ENCODE measurements around the gene F11R.
"Not testable (repeated sequence)": the region's sequence is repeated elsewhere in the genome, so short reads cannot be mapped to it uniquely, and the experiment has no call there.

Gene F11R

DNA sequence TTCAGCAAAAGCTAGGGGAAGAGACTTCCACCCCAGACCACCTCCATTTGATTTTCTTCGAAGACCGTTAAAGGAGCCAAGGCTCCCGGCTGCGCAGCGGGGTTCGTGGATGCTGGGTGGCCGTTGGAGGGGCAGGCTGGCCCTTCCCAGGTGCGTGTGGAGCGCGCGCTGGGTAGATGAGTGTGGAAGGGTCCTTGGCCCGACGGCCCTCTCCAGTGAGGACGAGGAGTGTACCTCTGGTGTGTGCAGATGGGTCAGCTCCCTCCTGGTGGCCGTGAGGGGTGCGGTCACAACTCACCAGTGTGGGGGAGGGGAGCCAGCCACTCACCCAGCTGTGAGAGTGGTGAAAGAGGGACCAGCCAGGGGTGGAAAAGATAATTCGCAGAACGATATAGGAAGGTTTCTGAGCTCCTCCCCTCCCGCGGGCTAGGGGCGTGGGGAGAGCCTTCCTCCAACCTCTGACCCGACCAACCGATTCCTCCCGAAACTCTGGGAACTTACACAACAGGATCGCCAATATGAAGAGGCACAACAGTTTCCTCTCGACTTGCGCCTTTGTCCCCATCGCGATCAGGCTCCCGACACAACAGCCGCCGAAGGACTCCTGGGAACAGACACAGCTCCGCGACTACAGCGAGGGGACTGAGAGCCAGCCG lies at the start of gene F11R:
Gene F11R (minus strand): TSS at position 644 of the 656 bp plus-strand sequence. CDS start 79 bp downstream, at position 565.
- no peak for DNase-seq

DNA sequence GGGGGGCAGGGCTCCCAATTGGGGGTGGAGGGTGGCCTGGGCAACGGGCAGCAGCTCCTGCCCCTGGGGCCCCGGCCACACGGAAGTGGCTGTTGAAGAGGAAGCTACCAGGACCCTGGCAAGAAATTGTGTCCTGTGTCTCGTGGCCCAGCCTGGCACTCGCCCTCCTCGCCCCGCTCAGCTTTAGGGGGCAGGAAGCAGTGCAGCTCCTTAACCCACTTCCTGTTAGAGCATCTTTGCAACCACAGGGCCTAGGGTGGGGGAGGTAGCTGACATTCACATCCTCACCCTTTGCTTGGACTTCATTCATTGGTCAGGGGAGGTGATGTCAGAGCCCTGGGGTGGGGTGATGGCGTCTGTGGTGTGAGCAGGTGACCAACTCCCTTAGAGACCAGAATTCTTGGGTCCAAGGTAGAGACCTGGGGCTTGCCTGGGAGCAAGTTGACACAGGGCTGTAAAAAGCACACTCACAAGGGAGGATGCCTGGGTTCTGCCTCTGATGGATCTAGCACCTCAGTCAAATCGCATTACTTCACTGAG lies 48.8 kb upstream of the F11R start, which contains the start of gene ARHGAP30:
Gene ARHGAP30 (minus strand): TSS at position 161 of the 540 bp plus-strand sequence. CDS start 267 bp downstream, outside the sequence.
- no peak for DNase-seq

- DNase-seq, result no peak
Measured at GRCh38 chr1:161069241-161069640, 48.3 kb upstream of the F11R start.

DNA sequence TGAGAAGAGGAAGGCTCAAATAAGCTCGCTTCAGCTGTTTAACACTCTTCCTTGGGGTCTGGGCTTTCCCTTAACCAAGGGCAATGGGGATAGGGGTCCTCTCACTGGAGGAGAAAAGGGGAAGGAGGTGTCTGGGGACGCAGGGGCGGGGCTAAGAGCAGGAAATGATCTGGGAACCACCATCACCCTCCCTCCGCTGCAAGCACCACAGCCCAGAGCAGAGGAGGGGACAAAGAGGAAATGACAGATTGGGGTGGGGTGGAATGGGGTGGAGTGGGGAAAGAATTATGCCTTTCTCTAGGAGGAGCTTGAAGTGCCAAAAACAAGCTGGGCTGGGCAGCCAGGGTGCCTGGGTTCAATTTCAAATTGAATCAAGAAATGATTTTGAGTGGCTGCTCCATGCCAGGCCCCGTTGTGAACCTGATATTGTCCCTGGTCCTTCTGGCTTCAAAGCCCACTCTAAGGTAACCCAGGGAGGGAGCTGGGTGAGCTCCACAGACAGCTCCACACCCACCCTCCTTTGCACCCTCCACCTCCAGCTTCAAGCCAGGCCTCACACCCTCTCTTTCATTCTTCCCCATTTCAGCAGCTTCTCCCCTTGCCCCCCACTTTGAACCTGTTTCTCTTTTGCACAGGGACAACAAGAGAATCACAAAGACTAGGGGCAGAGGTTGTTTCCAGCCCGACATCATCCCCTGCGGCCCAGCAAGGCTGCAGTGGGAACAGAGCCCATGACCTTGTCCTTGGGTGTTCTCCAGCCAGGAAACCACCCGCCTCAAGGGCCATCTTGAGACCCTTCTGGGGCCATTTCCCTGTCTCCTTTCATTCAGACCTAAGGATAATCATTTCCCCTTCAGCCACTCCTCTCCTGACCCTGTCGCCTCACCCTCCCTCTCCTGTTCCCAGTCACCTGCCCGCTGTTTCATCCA lies 47.6 kb upstream of the F11R start:
- DNase-seq, result no peak

GRCh38 chr1:161066694-161067093 lies 45.7 kb upstream of the F11R start:
- no peak for DNase-seq

DNA sequence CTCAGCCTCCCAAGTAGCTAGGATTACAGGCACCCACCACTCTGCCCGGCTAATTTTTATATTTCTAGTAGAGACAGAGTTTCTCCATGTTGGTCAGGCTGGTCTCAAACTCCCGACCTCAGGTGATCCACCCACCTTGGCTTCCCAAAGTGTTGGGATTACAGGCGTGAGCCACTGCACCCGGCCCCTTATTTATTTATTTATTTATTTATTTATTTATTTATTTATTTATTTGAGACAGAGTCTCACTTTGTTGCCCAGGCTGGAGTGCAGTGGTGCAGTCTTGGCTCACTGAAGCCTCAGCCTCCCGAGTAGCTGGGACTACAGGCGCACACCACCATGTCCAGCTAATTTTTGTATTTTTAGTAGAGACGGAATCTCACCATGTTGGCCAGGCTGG lies 44.7 kb upstream of the F11R start:
- DNase-seq, result not testable (repeated sequence)

GRCh38 chr1:161063936-161064335 lies 43.0 kb upstream of the F11R start:
- DNase-seq, result not testable (repeated sequence)

- no peak for DNase-seq
Measured at GRCh38 chr1:161061419-161061818, 40.5 kb upstream of the F11R start.

DNA sequence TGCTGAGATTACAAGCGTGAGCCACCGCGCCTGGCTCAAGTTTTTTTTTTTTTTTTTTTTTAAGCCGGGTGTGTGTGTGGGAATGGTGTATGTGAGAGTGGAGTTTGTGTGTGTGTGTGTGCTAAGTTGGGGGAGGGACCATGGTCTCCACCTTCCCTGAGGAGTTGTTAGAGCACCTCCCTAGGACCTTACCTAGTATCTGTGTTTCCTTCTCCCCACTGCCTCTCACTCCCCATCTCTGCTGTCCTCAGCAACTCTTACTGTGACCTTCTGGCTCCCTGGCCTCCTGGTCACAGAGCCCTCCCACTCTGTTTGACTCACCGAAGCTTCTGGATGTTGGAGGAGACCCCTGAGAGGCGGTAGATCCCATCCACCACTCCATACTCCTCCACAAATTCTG lies 38.3 kb upstream of the F11R start:
- no peak for DNase-seq

- no peak for DNase-seq
Measured at GRCh38 chr1:161054805-161055204, 33.9 kb upstream of the F11R start.

DNA sequence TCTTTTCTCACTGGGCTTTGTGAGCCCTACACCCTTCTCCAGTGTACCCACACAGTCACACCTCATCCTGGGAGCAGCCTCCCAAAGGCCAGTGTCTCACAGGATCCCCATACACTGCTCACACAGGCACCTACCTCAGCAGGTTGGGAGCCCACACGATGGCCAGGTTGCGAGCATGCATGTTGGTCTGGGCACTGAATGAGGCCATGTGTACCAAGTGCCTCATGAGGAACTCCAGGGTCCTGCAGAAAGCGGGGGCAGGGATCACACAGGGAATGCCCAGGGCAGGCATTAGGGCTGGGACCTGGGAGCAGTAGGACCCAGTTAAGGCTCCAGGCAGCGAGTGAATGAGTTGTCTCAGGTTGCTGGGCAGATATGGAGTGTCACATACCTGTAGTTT lies 33.3 kb upstream of the F11R start:
- DNase-seq, result no peak

DNA sequence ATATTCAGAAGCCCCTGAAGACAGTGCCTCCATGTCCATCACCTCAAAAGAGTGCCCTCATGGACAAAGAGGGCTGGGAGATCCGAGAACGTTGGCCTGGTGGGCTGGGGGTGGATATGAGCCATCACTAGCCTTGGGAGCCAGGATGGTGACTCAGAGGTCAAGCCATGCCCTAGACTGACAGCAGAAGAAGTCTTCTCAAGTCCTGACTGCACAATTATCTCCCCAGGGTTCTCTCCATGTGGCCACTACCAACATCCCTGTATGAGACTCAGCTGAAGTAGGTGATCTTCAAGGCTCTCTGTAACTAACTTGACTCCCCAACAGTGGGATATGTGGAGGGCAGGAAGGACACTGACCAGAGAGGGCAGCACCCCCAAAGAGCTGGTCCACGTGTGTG lies 31.9 kb upstream of the F11R start:
- no peak for DNase-seq

GRCh38 chr1:161051219-161051618 lies 30.3 kb upstream of the F11R start:
- no peak for DNase-seq

GRCh38 chr1:161048949-161049722 lies 28.2 kb upstream of the F11R start:
- DNase-seq, result no peak

DNA sequence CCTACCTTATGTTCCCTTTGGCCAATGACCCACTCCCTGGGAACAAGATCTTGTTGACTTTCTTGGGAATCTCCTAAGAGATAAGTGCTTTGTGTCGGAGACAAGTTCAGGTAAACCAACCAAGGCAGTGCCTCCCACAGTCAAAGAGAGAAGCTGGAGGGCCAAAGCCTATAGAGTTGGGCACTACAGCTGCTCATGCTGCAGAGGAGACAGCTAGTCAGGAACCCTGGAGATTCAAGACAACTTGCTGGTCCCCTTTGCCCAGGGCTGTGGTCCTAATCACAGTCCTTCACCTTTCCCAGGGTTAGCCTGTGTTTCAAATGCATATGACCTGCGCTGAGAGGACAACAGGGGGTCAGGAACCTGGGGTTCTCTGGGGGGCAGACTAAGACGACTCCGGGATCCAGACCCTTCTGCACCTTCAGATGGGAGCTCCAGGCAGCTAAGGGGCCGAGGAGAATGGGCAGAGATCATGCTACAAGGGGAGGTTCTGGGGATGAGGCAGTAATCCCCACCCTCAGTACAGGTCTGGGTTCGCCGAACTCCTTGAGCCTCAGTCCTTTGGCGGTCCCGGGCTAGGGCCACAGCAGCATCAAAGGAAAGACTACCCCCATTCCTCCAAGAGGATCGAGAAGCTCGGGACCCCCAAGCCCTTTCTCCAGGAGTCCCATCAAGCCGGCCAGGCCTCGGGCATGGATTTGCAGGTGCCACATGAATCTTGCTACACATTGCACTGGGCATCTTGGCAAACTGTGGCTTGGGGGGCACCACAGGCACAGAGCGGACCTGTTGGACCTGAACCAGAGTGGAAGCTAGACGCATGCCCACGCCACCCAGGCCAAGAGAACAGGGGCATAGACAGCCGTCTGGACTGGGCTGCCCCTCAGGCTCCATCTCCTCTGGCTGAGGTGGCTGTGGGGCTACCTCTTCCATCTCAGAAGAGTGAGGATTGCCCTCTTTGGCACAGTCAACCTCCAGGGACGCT lies 26.8 kb upstream of the F11R start:
- DNase-seq, result no peak

- DNase-seq, result no peak
Measured at GRCh38 chr1:161046605-161047228, 25.8 kb upstream of the F11R start.

GRCh38 chr1:161045736-161046604 lies 25.0 kb upstream of the F11R start, which contains the start of gene USF1:
USF1 (minus strand) TSS chr1:161045977; CDS start chr1:161043275, 2,702 bp downstream.
- DNase-seq, result peak; percentile 85

DNA sequence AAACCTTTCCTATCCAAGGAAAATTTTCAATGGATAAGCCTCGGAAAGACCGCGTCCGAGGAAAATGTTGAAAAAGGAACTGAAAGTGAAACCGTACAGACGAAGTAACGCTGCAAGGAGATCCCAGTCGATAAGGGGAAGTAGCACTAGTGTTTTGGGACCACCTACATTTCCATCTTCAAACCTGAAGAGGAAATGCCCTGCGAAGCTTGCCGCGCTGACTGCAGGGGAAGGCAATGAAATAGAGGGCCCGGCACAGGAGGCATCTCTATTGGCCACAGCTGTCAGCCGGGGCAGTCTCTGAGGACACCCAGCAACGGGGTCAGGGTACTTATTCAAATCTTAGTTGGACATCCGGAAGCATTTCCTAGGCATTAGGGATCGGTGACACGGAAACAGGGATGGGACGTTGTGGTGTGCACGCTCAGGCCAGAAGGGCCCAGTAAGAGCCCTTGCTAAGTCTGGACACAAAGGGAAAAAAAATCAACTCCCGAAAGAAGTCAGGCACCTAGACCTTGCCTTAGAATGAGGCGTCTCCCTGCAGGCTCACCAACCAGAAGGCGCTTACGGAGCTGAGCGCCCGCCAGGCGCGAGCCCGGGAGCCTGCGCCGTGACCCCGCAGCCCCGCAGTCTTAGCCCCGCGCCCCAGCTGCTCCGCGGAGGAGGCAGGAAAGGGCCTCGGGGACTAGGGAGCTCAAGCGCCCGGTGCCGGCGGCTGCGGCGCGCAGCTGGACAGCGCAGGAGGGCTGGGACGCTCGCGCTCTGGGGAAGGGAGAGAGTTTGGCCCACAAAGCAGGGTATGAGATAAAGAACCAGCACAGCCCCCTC lies 24.2 kb upstream of the F11R start:
- DNase-seq, result peak; percentile 31

- DNase-seq, result no peak
Measured at GRCh38 chr1:161044535-161044907, 23.6 kb upstream of the F11R start.

Measured in T1000 (cell line).